ENCODE data around the gene SPDYE17.
"Not testable (repeated sequence)": the region's sequence is repeated elsewhere in the genome, so short reads cannot be mapped to it uniquely, and the experiment has no call there.

The SPDYE17 gene

GRCh38 chr7:77032261-77032660, at the start of gene SPDYE17:
TSS of gene SPDYE17 (minus strand) at chr7:77032361. CDS start at chr7:77030570, 1,791 bp downstream.
- DNase-seq, result not testable (repeated sequence)

- DNase-seq, result not testable (repeated sequence)
Observed at GRCh38 chr7:77080236-77080635, 48.1 kb upstream of the SPDYE17 start.

GRCh38 chr7:77079624-77080023, 47.5 kb upstream of the SPDYE17 start:
- DNase-seq, result not testable (repeated sequence)

GRCh38 chr7:77079112-77079511, 47.0 kb upstream of the SPDYE17 start:
- DNase-seq, result not testable (repeated sequence)

GRCh38 chr7:77077060-77077459, 44.9 kb upstream of the SPDYE17 start:
- DNase-seq, result not testable (repeated sequence)

- not testable (repeated sequence) for DNase-seq
Observed at GRCh38 chr7:77074786-77075396, 42.7 kb upstream of the SPDYE17 start.

GRCh38 chr7:77071108-77071507, 38.9 kb upstream of the SPDYE17 start:
- DNase-seq, result not testable (repeated sequence)

GRCh38 chr7:77065869-77066268, 33.7 kb upstream of the SPDYE17 start:
- DNase-seq, result not testable (repeated sequence)

- not testable (repeated sequence) for DNase-seq
Observed at GRCh38 chr7:77063732-77064131, 31.6 kb upstream of the SPDYE17 start.

- DNase-seq, result not testable (repeated sequence)
Observed at GRCh38 chr7:77062557-77062956, 30.4 kb upstream of the SPDYE17 start, which contains the start of gene SPDYE18. TSS of gene SPDYE18 (minus strand) at chr7:77062558. CDS start at chr7:77060512, 2,046 bp downstream.

- DNase-seq, result not testable (repeated sequence)
Observed at GRCh38 chr7:77026349-77026748, 5.8 kb downstream of the SPDYE17 start.

GRCh38 chr7:77010074-77010680, 22.0 kb downstream of the SPDYE17 start:
- DNase-seq, result not testable (repeated sequence)

- peak in 2 of 51 donors; percentile 16 to 64 for DNase-seq
Observed at GRCh38 chr7:77008000-77008399, 24.2 kb downstream of the SPDYE17 start.

GRCh38 chr7:77006127-77007110, 25.7 kb downstream of the SPDYE17 start:
- DNase-seq, result not testable (repeated sequence)

- DNase-seq, result not testable (repeated sequence)
Observed at GRCh38 chr7:77005461-77006057, 26.6 kb downstream of the SPDYE17 start.

GRCh38 chr7:77004151-77004550, 28.0 kb downstream of the SPDYE17 start:
- not testable (repeated sequence) for DNase-seq

- not testable (repeated sequence) for DNase-seq
Observed at GRCh38 chr7:77003241-77003640, 28.9 kb downstream of the SPDYE17 start.

GRCh38 chr7:77002678-77003233, 29.4 kb downstream of the SPDYE17 start:
- not testable (repeated sequence) for DNase-seq

GRCh38 chr7:77002104-77002503, 30.1 kb downstream of the SPDYE17 start:
- not testable (repeated sequence) for DNase-seq

- DNase-seq, result not testable (repeated sequence)
Observed at GRCh38 chr7:76999474-77000107, 32.6 kb downstream of the SPDYE17 start.
